NCI-H128 (cell line): Measurements from ENCODE around the gene RPS24.

ENCODE experiments used
- DNase-seq: peaks from one replicate; lab custom pipeline; 2025; ENCODE audit not compliant: unreplicated experiment; lab: John Stamatoyannopoulos, UW

Gene RPS24

GRCh38 chr10:78082636-78083035 lies 49.0 kb downstream of the RPS24 start:
- no peak for DNase-seq
